Measurements from ENCODE around the gene RAD54L2. TPM values are rescaled to one million over a fixed set of nuclear protein-coding genes. Genes with fewer than 3 reads are reported as not detected.

Gene RAD54L2
- total and polyA plus RNA-seq, 9 of the 15 experiments (the other 6 are each of a cell fraction or from before 2014, with no cell fraction given) = 1.3 to 12.2 (median 5.4) TPM

DNA sequence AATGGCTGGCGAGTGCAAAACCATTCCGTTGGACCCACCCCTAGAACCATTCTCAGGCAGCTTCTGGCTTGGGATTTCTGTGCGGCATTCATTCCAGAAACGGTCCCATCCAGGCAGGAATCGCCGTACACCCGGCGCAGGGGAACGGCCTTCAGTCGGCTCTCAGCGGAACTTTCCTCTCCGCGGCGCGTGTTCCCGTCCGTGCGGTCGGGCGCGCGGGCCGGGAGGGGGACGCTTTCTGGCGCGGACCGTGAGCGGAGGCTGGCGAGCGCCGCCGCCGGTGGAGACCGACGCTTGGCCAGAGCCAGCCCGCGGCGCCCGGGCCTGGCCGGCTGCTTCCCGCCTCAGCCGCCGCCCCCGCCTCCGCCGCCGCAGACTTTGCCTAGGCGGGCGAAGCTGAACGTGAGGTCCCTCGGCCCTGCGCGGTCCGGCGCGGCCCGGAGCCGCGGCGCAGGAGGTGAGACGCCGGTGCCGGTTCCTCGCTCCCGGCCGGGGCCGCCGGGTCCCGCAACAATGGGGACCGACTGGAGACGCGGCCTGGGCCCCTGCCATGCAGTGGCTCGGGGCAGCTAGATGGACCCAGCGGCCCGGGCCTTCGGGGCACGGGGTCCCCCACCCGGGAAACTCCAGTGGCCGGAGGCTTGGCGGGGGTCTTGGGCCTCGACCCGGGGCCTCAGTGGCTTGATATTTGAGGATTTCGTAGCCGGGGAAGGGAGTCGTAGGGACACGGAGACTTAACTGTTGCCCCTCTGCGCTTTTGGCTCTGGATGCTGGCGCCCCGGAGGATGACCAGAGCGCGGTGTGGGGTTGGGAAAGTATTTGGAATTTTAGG lies at the start of gene RAD54L2 (continued):
- TF ChIP-seq, protein P1, sequence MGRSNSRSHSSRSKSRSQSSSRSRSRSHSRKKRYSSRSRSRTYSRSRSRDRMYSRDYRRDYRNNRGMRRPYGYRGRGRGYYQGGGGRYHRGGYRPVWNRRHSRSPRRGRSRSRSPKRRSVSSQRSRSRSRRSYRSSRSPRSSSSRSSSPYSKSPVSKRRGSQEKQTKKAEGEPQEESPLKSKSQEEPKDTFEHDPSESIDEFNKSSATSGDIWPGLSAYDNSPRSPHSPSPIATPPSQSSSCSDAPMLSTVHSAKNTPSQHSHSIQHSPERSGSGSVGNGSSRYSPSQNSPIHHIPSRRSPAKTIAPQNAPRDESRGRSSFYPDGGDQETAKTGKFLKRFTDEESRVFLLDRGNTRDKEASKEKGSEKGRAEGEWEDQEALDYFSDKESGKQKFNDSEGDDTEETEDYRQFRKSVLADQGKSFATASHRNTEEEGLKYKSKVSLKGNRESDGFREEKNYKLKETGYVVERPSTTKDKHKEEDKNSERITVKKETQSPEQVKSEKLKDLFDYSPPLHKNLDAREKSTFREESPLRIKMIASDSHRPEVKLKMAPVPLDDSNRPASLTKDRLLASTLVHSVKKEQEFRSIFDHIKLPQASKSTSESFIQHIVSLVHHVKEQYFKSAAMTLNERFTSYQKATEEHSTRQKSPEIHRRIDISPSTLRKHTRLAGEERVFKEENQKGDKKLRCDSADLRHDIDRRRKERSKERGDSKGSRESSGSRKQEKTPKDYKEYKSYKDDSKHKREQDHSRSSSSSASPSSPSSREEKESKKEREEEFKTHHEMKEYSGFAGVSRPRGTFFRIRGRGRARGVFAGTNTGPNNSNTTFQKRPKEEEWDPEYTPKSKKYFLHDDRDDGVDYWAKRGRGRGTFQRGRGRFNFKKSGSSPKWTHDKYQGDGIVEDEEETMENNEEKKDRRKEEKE (IDR thresholded peaks at IDR 0.05; ENCODE audit: borderline replicate concordance in 1 of 2, control insufficient read depth in 1 of 2, low read depth in 2 of 2, low read length in 1 of 2) = peak in 1 of 2 experiments; percentile 87; a peak in 2 of 4 replicates
- TF ChIP-seq HSF4 (CRISPR knock-in tag; IDR thresholded peaks at IDR 0.05; ENCODE audit: borderline replicate concordance) (no peak), CUX1 (CRISPR knock-in tag; IDR thresholded peaks at IDR 0.05) (no peak), TFAP4 (CRISPR knock-in tag; IDR thresholded peaks at IDR 0.05; ENCODE audit: borderline replicate concordance) (peak; percentile 56; the same call in 1 of the 2 replicates), XRCC5 (IDR thresholded peaks at IDR 0.05; ENCODE audit: low read depth, low read length) (peak; percentile 95), ZNF639 (CRISPR knock-in tag; conservative IDR thresholded peaks at IDR 0.05 in 1 of 2, IDR thresholded peaks at IDR 0.05 in 1 of 2) (peak in 1 of 2 experiments; percentile 98; a peak in 2 of 4 replicates), ZNF41 (CRISPR knock-in tag; conservative IDR thresholded peaks at IDR 0.05) (no peak), RCOR1 (IDR thresholded peaks at IDR 0.05; ENCODE audit: borderline replicate concordance in 1 of 2, low read depth in 2 of 2, low read length in 2 of 2) (peak in 1 of 2 experiments; percentile 66; a peak in 3 of 4 replicates), CGGBP1 (CRISPR knock-in tag; IDR thresholded peaks at IDR 0.05) (no peak), ZNF347 (CRISPR knock-in tag; IDR thresholded peaks at IDR 0.05; ENCODE audit: low read depth) (no peak), MED1 (CRISPR knock-in tag; IDR thresholded peaks at IDR 0.05; ENCODE audit: borderline replicate concordance) (0 out of 2 replicates have a peak, but pooled peaks have one; percentile 45), POLR2AphosphoS2 (IDR thresholded peaks at IDR 0.05; ENCODE audit: low read length) (no peak), MAX (CRISPR knock-in tag; IDR thresholded peaks at IDR 0.05) (peak; percentile 90)

All from K562 (cell line).